ENCODE data around the gene ENOX1. TPM values are rescaled to one million over a fixed set of nuclear protein-coding genes. Genes with fewer than 3 reads are reported as not detected.

Gene ENOX1
- total RNA-seq, 2 donors from 2014 or later = 1.3 to 2.4 TPM

GRCh38 chr13:43269037-43269481 lies 517.7 kb downstream of the ENOX1 start:
- Histone ChIP-seq H3K9me3 (no peaks in the 10 kb centered on the region), H3K4me3 (no peak overlapping the region), H3K36me3 (no peaks in the 10 kb centered on the region), H3K27ac (peak overlapping the region in 1 of 2 donors; percentile 61), H3K27me3 (no peaks in the 10 kb centered on the region), H3K4me1 (peaks cover 0 to 21% of the 10 kb centered on the region in 2 donors)
- TF ChIP-seq CTCF (IDR thresholded peaks at IDR 0.05) = no peak
- DNase-seq (ENCODE audit: low spot score) = no peak

- H3K27ac ChIP-seq = peak overlapping the region in 1 of 2 donors; percentile 61
- H3K27me3 ChIP-seq = no peaks in the 10 kb centered on the region
- no peak overlapping the region for H3K4me3 ChIP-seq
- H3K9me3 ChIP-seq = no peaks in the 10 kb centered on the region
- H3K36me3 ChIP-seq = no peaks in the 10 kb centered on the region
- peaks cover 0 to 21% of the 10 kb centered on the region in 2 donors for H3K4me1 ChIP-seq
- DNase-seq (ENCODE audit: low spot score) = no peak
- no peak for TF ChIP-seq CTCF (IDR thresholded peaks at IDR 0.05)
Measured at GRCh38 chr13:43268632-43269031, 518.1 kb downstream of the ENOX1 start.

- TF ChIP-seq CTCF (IDR thresholded peaks at IDR 0.05) = no peak
- H3K4me1 ChIP-seq = peaks cover 0 to 21% of the 10 kb centered on the region in 2 donors
- no peaks in the 10 kb centered on the region for H3K27me3 ChIP-seq
- no peak for DNase-seq (ENCODE audit: low spot score)
- H3K27ac ChIP-seq = no peak overlapping the region
- H3K9me3 ChIP-seq = no peaks in the 10 kb centered on the region
- H3K4me3 ChIP-seq = no peak overlapping the region
- H3K36me3 ChIP-seq = no peaks in the 10 kb centered on the region
Measured at GRCh38 chr13:43267916-43268315, 518.9 kb downstream of the ENOX1 start.

DNA sequence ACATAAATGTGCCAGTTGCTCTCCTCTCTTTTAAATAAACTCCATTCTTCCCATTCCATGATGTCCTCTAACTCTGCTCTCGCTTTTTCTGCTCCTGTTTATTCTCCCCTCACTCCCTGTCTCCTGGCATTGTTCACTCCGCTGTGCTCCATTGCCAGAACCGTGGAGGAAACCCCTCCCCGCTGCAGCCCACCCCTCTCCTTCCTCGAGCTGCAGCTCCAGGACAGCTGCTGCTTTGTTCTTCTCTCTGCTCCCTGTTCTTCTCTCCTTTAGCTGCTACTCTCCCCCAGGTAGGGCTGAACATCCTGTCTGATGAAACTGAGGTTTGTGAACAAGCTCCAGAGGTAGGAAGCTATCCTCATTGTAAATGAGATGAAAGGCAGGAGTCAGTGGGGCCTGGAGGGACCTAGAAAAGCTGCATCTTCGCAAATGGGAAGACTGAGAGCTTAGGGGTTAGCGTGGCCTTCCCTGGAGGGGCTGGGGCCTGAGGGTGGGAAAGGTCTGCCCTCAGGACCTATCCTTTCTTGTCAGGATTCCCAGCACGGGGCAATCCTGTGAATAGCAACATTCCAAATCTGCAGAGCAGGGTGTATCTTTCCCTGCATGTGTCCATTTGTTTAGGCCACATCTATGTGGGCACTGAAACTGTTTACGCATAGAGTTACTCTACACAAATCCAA lies 519.7 kb downstream of the ENOX1 start:
- TF ChIP-seq CTCF (IDR thresholded peaks at IDR 0.05) = no peak
- DNase-seq (ENCODE audit: low spot score) = no peak
- H3K36me3 ChIP-seq = no peaks in the 10 kb centered on the region
- no peaks in the 10 kb centered on the region for H3K27me3 ChIP-seq
- H3K4me3 ChIP-seq = no peak overlapping the region
- no peak overlapping the region for H3K27ac ChIP-seq
- H3K4me1 ChIP-seq = peaks cover 0 to 21% of the 10 kb centered on the region in 2 donors
- no peaks in the 10 kb centered on the region for H3K9me3 ChIP-seq

DNA sequence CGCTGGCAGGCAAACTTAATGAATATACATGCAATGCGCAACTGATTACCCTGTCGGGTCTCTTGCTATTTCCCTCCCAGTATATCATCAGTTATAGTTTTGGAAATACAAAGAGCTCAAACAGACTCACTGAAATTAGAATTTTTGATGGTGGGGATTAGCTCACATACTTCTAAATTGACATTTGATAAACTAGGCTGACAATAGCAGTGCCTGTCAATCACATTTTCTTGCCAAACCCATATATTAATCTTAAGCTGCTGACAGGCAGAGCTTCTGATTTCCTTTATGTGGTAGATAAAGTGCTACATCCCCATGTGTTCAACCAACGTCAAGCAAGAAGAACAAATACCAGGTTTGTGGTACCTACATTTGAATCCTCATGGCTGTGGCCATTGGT lies 521.7 kb downstream of the ENOX1 start:
- H3K4me3 ChIP-seq = no peak overlapping the region

More for the DNA sequence above, 521.7 kb downstream of the ENOX1 start:
- H3K36me3 ChIP-seq = no peaks in the 10 kb centered on the region
- H3K9me3 ChIP-seq = no peaks in the 10 kb centered on the region
- no peak for TF ChIP-seq CTCF (IDR thresholded peaks at IDR 0.05)
- H3K4me1 ChIP-seq = peaks cover 0 to 14% of the 10 kb centered on the region in 2 donors
- DNase-seq (ENCODE audit: low spot score) = no peak
- no peak overlapping the region for H3K27ac ChIP-seq
- no peaks in the 10 kb centered on the region for H3K27me3 ChIP-seq
